Neutrophil (primary cell): ENCODE measurements around the gene EIF2B5.

ENCODE experiments used
- H3K27ac ChIP-seq: fragments of 200-600 bp; sonication (generic); 2 replicates; pipeline ENCODE4 v1.5.1; 2016; ENCODE audit warnings: mild to moderate bottlenecking, moderate library complexity
- H3K27me3 ChIP-seq: fragments of 200-600 bp; sonication (generic); 2 replicates; pipeline ENCODE4 v1.6.0; 2016; ENCODE audit warnings: mild to moderate bottlenecking
- H3K36me3 ChIP-seq: fragments of 200-600 bp; sonication (generic); 2 replicates; pipeline ENCODE4 v1.5.1; 2017
- H3K4me1 ChIP-seq, 2 experiments: fragments of 200-600 bp in 1 of 2; sonication (generic) in 1 of 2; 1 replicate in 1 of 2; 2 replicates in 1 of 2; pipeline versions ENCODE4 v1.5.1 to v1.6.1; 2013 to 2016; ENCODE audit warnings: low read depth in 1 of 2, low read length in 1 of 2, mild to moderate bottlenecking in 1 of 2, moderate library complexity in 1 of 2; ENCODE audit not compliant: control insufficient read depth in 1 of 2, insufficient read depth in 1 of 2
- H3K4me3 ChIP-seq, 2 experiments: fragments of 200-600 bp in 1 of 2; sonication (generic) in 1 of 2; 1 replicate in 1 of 2; 2 replicates in 1 of 2; pipeline ENCODE4 v1.5.1; 2013 to 2016; ENCODE audit warnings: low read depth in 1 of 2, low read length in 1 of 2, mild to moderate bottlenecking in 1 of 2, moderate library complexity in 1 of 2
- H3K9me3 ChIP-seq: fragments of 200-600 bp; sonication (generic); 2 replicates; pipeline ENCODE4 v1.5.1; 2016
- CTCF ChIP-seq: fragments of 200-600 bp; sonication (generic); IDR thresholded peaks from 2 replicates; pipeline ENCODE4 v1.5.1; 2016; ENCODE audit warnings: antibody characterized with exemption

Gene EIF2B5

GRCh38 chr3:184177767-184178306, 42.7 kb downstream of the EIF2B5 start:
- H3K4me3 ChIP-seq = no peak overlapping the region
- peaks cover 65% of the 10 kb centered on the region for H3K36me3 ChIP-seq

GRCh38 chr3:184178521-184179138, 43.5 kb downstream of the EIF2B5 start:
- Histone ChIP-seq H3K4me1 (peaks cover 22 to 28% of the 10 kb centered on the region in 2 experiments), H3K4me3 (no peak overlapping the region), H3K9me3 (no peaks in the 10 kb centered on the region), H3K27me3 (no peaks in the 10 kb centered on the region), H3K27ac (no peak overlapping the region), H3K36me3 (peaks cover 73% of the 10 kb centered on the region)
- no peak for TF ChIP-seq CTCF

More at GRCh38 chr3:184177767-184178306, 42.7 kb downstream of the EIF2B5 start:
- TF ChIP-seq CTCF = no peak
- no peaks in the 10 kb centered on the region for H3K27me3 ChIP-seq
- H3K27ac ChIP-seq = no peak overlapping the region
- H3K4me1 ChIP-seq = peaks cover 22 to 29% of the 10 kb centered on the region in 2 experiments
- H3K9me3 ChIP-seq = no peaks in the 10 kb centered on the region

GRCh38 chr3:184180165-184180564, 45.0 kb downstream of the EIF2B5 start:
- TF ChIP-seq CTCF = no peak
- Histone ChIP-seq H3K9me3 (no peaks in the 10 kb centered on the region), H3K36me3 (peaks cover 83% of the 10 kb centered on the region), H3K4me1 (peaks cover 20 to 22% of the 10 kb centered on the region in 2 experiments), H3K4me3 (no peak overlapping the region), H3K27me3 (no peaks in the 10 kb centered on the region), H3K27ac (no peak overlapping the region)

- Histone ChIP-seq H3K27ac (no peak overlapping the region), H3K4me1 (peaks cover 17 to 19% of the 10 kb centered on the region in 2 experiments), H3K9me3 (no peaks in the 10 kb centered on the region), H3K4me3 (no peak overlapping the region), H3K27me3 (no peaks in the 10 kb centered on the region), H3K36me3 (peaks cover 80% of the 10 kb centered on the region)
- TF ChIP-seq CTCF = no peak
Measured at GRCh38 chr3:184181596-184181995, 46.4 kb downstream of the EIF2B5 start.

GRCh38 chr3:184183679-184184078, 48.5 kb downstream of the EIF2B5 start:
- no peak overlapping the region for H3K4me3 ChIP-seq
- H3K27ac ChIP-seq = no peak overlapping the region
- peaks cover 24% of the 10 kb centered on the region in 2 experiments for H3K4me1 ChIP-seq
- TF ChIP-seq CTCF = no peak
- H3K9me3 ChIP-seq = no peaks in the 10 kb centered on the region
- H3K36me3 ChIP-seq = peaks cover 75% of the 10 kb centered on the region
- H3K27me3 ChIP-seq = no peaks in the 10 kb centered on the region
